Glutamatergic neuron (in vitro differentiated cells): Measurements from ENCODE around the gene MYRIP. TPM values are rescaled to one million over a fixed set of nuclear protein-coding genes. Genes with fewer than 3 reads are reported as not detected.

ENCODE experiments used
- DNase-seq: peaks from one replicate; pipeline ENCODE4 v3.0.0; 2022
- H3K27ac Mint-ChIP-seq: one replicate; pipeline ENCODE4 v1.8.0; 2020; ENCODE audit warnings: mild to moderate bottlenecking, mixed read lengths, inconsistent platforms; ENCODE audit not compliant: unreplicated experiment
- H3K27me3 Mint-ChIP-seq: one replicate; pipeline ENCODE4 v1.8.0; 2020; ENCODE audit warnings: mild to moderate bottlenecking, moderate library complexity, mixed read lengths, inconsistent platforms; ENCODE audit not compliant: unreplicated experiment
- H3K36me3 Mint-ChIP-seq: one replicate; pipeline ENCODE4 v1.8.0; 2020; ENCODE audit warnings: mild to moderate bottlenecking, mixed read lengths, inconsistent platforms; ENCODE audit not compliant: unreplicated experiment
- H3K4me1 Mint-ChIP-seq: one replicate; pipeline ENCODE4 v1.8.0; 2020; ENCODE audit warnings: mild to moderate bottlenecking, low read depth, mixed read lengths, inconsistent platforms; ENCODE audit not compliant: unreplicated experiment
- H3K4me3 Mint-ChIP-seq: one replicate; pipeline ENCODE4 v1.8.0; 2020; ENCODE audit warnings: mild to moderate bottlenecking, mixed read lengths, inconsistent platforms; ENCODE audit not compliant: unreplicated experiment
- H3K9me3 Mint-ChIP-seq: one replicate; pipeline ENCODE4 v1.8.0; 2020; ENCODE audit warnings: mild to moderate bottlenecking, moderate library complexity, mixed read lengths, inconsistent platforms; ENCODE audit not compliant: unreplicated experiment
- CTCF ChIP-seq: fragments of 200-600 bp; sonication (generic); IDR thresholded peaks from one replicate; pipeline ENCODE4 v1.5.0; 2021; ENCODE audit not compliant: partially characterized antibody, unreplicated experiment
- total RNA-seq: library from RNA; stranded (reverse); fragmentation: NEBNext Ultra II Directional; extraction: Animal tissue kit (Norgen Biotek cat#: 25700); gene quantifications from one replicate; pipeline ENCODE4 v1.2.1, GENCODE V29; 2021; ENCODE audit not compliant: unreplicated experiment

MYRIP gene
- total RNA-seq, 1 donor from 2014 or later = 1.8 TPM

- DNase-seq = no peak
- TF ChIP-seq CTCF = no peak
- Mint-ChIP-seq H3K4me3 (no peak overlapping the region), H3K9me3 (no peaks in the 10 kb centered on the region), H3K4me1 (peaks cover 5% of the 10 kb centered on the region), H3K27me3 (peaks cover 5% of the 10 kb centered on the region), H3K36me3 (peaks cover 6% of the 10 kb centered on the region), H3K27ac (no peak overlapping the region)
These were observed 311.4 kb downstream of the MYRIP start for GRCh38 chr3:40120806-40121205.

GRCh38 chr3:40124918-40125317 lies 315.5 kb downstream of the MYRIP start:
- TF ChIP-seq CTCF = no peak
- Mint-ChIP-seq H3K27ac (no peak overlapping the region), H3K9me3 (no peaks in the 10 kb centered on the region), H3K36me3 (peaks cover 6% of the 10 kb centered on the region), H3K4me1 (peaks cover 3% of the 10 kb centered on the region), H3K27me3 (peaks cover 3% of the 10 kb centered on the region), H3K4me3 (no peak overlapping the region)
- DNase-seq = no peak

- no peak for TF ChIP-seq CTCF
- DNase-seq = no peak
- Mint-ChIP-seq H3K27ac (no peak overlapping the region), H3K27me3 (peaks cover 3% of the 10 kb centered on the region), H3K9me3 (no peaks in the 10 kb centered on the region), H3K36me3 (peaks cover 11% of the 10 kb centered on the region), H3K4me1 (no peaks in the 10 kb centered on the region), H3K4me3 (no peak overlapping the region)
These were observed 318.8 kb downstream of the MYRIP start for GRCh38 chr3:40128166-40128565.

- no peak for DNase-seq
- no peak for TF ChIP-seq CTCF
- H3K4me1 Mint-ChIP-seq = no peaks in the 10 kb centered on the region
- H3K27ac Mint-ChIP-seq = no peak overlapping the region
- peaks cover 5% of the 10 kb centered on the region for H3K9me3 Mint-ChIP-seq
- peaks cover 3% of the 10 kb centered on the region for H3K27me3 Mint-ChIP-seq
- no peak overlapping the region for H3K4me3 Mint-ChIP-seq
- H3K36me3 Mint-ChIP-seq = peaks cover 19% of the 10 kb centered on the region
These were observed 320.1 kb downstream of the MYRIP start for GRCh38 chr3:40129510-40129909.

GRCh38 chr3:40129981-40130380 lies 320.6 kb downstream of the MYRIP start:
- H3K27me3 Mint-ChIP-seq = peaks cover 2% of the 10 kb centered on the region
- H3K9me3 Mint-ChIP-seq = peaks cover 5% of the 10 kb centered on the region
- H3K27ac Mint-ChIP-seq = no peak overlapping the region
- peaks cover 19% of the 10 kb centered on the region for H3K36me3 Mint-ChIP-seq
- no peak for TF ChIP-seq CTCF
- H3K4me3 Mint-ChIP-seq = no peak overlapping the region
- no peaks in the 10 kb centered on the region for H3K4me1 Mint-ChIP-seq
- no peak for DNase-seq
